Astrocyte of the spinal cord (primary cell): ENCODE results near the gene ARHGAP22.

ENCODE experiments used
- DNase-seq: peaks from one replicate; pipeline ENCODE4 v3.0.0; 2011; ENCODE audit warnings: low read depth, low spot score
- H3K4me3 ChIP-seq: 2 replicates; pipeline ENCODE4 v1.5.1; 2011; ENCODE audit warnings: low read depth, mild to moderate bottlenecking, low read length, moderate library complexity
- CTCF ChIP-seq: IDR thresholded peaks from 2 replicates; pipeline ENCODE4 v1.5.1; 2012; ENCODE audit warnings: low read depth, mild to moderate bottlenecking, low read length, inconsistent platforms
- in situ Hi-C: cut with HindIII; loops from 2 replicates; pipeline ENCODE4 v1.10.0; 2017; ENCODE audit warnings: low sequenced_read_pairs

The ARHGAP22 gene

GRCh38 chr10:48589266-48589665, 15.6 kb downstream of the ARHGAP22 start:
- peak; percentile 89 for DNase-seq
- H3K4me3 ChIP-seq: no peak overlapping the region
- in situ Hi-C loops: no loop called here
- TF ChIP-seq CTCF: no peak

DNA sequence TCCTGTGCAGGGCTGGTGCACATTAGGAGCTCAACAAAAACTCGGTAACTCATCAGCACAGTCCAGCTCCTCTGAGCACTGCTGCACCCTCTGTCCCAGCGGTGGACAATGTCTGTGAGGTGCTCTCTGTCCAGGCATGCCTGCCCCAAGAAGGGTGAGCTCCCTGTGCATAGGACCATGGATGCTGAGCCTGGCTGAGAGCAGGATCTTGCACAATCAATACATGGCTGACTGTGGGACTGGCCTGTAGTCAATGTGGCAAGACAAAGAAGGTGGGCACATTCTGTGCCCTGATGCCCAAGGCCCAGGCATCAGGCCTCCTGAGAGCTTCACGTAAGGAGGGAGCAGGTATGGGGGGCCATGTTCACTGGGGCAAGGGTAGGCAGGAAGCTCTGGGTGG, 17.1 kb downstream of the ARHGAP22 start:
- no peak for TF ChIP-seq CTCF
- in situ Hi-C loops: no loop called here

GRCh38 chr10:48587101-48587500, 17.8 kb downstream of the ARHGAP22 start:
- in situ Hi-C loops: no loop called here
- DNase-seq: no peak
- TF ChIP-seq CTCF: no peak
- H3K4me3 ChIP-seq: no peak overlapping the region

More for the DNA sequence above, 17.1 kb downstream of the ARHGAP22 start:
- no peak for DNase-seq
- no peak overlapping the region for H3K4me3 ChIP-seq

- in situ Hi-C loops: no loop called here
- no peak for DNase-seq
- no peak overlapping the region for H3K4me3 ChIP-seq
- TF ChIP-seq CTCF: no peak
These were observed 21.9 kb downstream of the ARHGAP22 start for GRCh38 chr10:48582970-48583369.

GRCh38 chr10:48580236-48580635, 24.6 kb downstream of the ARHGAP22 start:
- in situ Hi-C loops: no loop called here
- TF ChIP-seq CTCF: no peak
- DNase-seq: no peak
- no peak overlapping the region for H3K4me3 ChIP-seq

GRCh38 chr10:48579251-48579960, 25.5 kb downstream of the ARHGAP22 start:
- DNase-seq: peak; percentile 65
- no peak overlapping the region for H3K4me3 ChIP-seq
- no peak for TF ChIP-seq CTCF
- in situ Hi-C loops: no loop called here
